Astrocyte of the cerebellum (primary cell): ENCODE measurements around the gene ALLC.

ENCODE experiments used
- DNase-seq: peaks from one replicate; pipeline ENCODE4 v3.0.0-alpha.2; 2011; ENCODE audit warnings: low read depth
- H3K4me3 ChIP-seq: 2 replicates; pipeline ENCODE4 v1.5.1; 2011; ENCODE audit warnings: mild to moderate bottlenecking, low read depth, low read length, moderate library complexity
- CTCF ChIP-seq: IDR thresholded peaks from 2 replicates; pipeline ENCODE4 v1.5.1; 2012; ENCODE audit warnings: low read length, low read depth, moderate library complexity, mild to moderate bottlenecking; ENCODE audit errors: missing control alignments
- in situ Hi-C: cut with HindIII; loops from 2 replicates; pipeline ENCODE4 v1.10.0; 2017; ENCODE audit warnings: low sequenced_read_pairs

ALLC gene

GRCh38 chr2:3641181-3641580 is 16.8 kb upstream of the ALLC start:
- TF ChIP-seq CTCF, result no peak
- no peak overlapping the region for H3K4me3 ChIP-seq
- no peak for DNase-seq
- in situ Hi-C loops, result no loop called here

- no peak for TF ChIP-seq CTCF
- no peak for DNase-seq
- in situ Hi-C loops, result no loop called here
- no peak overlapping the region for H3K4me3 ChIP-seq
Measured at GRCh38 chr2:3641841-3642421, 16.1 kb upstream of the ALLC start.

- TF ChIP-seq CTCF, result no peak
- DNase-seq, result no peak
- in situ Hi-C loops, result no loop called here
- no peak overlapping the region for H3K4me3 ChIP-seq
Measured at GRCh38 chr2:3642521-3643215, 15.3 kb upstream of the ALLC start.

- no peak overlapping the region for H3K4me3 ChIP-seq
- TF ChIP-seq CTCF, result no peak
- in situ Hi-C loops, result no loop called here
- no peak for DNase-seq
Measured at GRCh38 chr2:3643371-3644245, 14.4 kb upstream of the ALLC start.

GRCh38 chr2:3644246-3644525 is 13.8 kb upstream of the ALLC start:
- no peak for TF ChIP-seq CTCF
- H3K4me3 ChIP-seq, result no peak overlapping the region
- in situ Hi-C loops, result no loop called here
- DNase-seq, result no peak

GRCh38 chr2:3644891-3645605 is 13.0 kb upstream of the ALLC start:
- in situ Hi-C loops, result no loop called here
- TF ChIP-seq CTCF, result no peak
- no peak for DNase-seq
- no peak overlapping the region for H3K4me3 ChIP-seq
